NB4 (cell line): Measurements from ENCODE around the gene DHX30.

Experiments used
- DNase-seq: peaks from one replicate; pipeline ENCODE4 v3.0.0; 2010; ENCODE audit warnings: low read depth
- H3K4me3 ChIP-seq: one replicate; pipeline ENCODE4 v1.5.1; 2011; ENCODE audit warnings: mild to moderate bottlenecking, low read depth, low read length, moderate library complexity
- CTCF ChIP-seq: IDR thresholded peaks from one replicate; pipeline ENCODE4 v1.5.1; 2012; ENCODE audit warnings: low read depth, low read length
- MYC ChIP-seq: IDR thresholded peaks from 2 replicates; pipeline ENCODE4 v1.6.1; 2011; ENCODE audit warnings: low read depth, low read length
- POLR2A ChIP-seq: IDR thresholded peaks from 2 replicates; pipeline ENCODE4 v1.6.1; 2011; ENCODE audit warnings: mild to moderate bottlenecking; ENCODE audit not compliant: insufficient read length; ENCODE audit errors: extremely low read depth
- TF ChIP-seq, protein P1 (sequence below): IDR thresholded peaks from 2 replicates; pipeline ENCODE4 v1.6.1; 2011; ENCODE audit warnings: low read depth, low read length

Gene DHX30

DNA sequence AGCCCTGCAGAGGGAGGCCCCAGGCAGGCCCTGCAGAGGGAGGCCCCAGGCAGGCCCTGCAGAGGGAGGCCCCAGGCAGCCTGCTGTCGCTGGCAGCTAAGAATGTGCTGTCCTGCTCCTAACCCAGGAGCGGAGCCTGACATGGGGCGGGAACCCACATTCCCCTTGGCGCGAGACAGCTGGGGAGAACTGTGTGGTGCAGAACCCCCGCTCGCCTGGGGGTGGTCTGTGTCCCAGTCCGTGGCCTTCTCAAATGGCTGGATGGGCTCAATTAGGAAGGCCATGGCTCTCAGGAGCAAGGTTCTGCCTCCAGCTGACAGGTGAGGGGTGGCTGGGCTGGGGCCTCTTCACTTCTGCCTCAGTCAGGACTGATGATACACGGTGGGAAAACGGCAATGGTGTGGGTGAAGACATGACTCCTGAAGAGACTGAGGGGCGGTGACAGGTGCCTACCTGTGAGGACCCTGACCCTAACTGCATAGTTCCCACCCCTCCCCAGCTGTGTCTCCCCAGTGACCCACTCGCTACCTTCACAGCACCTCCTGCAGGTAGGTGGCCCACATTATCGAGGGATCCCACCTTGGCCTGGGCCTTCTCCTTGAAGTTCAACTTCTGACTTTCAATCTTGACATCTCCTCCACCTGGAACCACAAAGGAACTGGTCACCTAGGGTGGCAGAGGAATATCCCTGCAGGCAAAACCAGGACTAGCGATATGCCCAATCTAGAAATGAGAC is 52.0 kb downstream of the DHX30 start:
- no peak for DNase-seq
- TF ChIP-seq POLR2A (no peak), CTCF (no peak), MYC (no peak)
- TF ChIP-seq, protein P1, sequence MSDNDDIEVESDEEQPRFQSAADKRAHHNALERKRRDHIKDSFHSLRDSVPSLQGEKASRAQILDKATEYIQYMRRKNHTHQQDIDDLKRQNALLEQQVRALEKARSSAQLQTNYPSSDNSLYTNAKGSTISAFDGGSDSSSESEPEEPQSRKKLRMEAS, result no peak
- no peak overlapping the region for H3K4me3 ChIP-seq

GRCh38 chr3:47855461-47856383 is 52.8 kb downstream of the DHX30 start:
- H3K4me3 ChIP-seq, result no peak overlapping the region

GRCh38 chr3:47856669-47857068 is 53.7 kb downstream of the DHX30 start:
- H3K4me3 ChIP-seq, result no peak overlapping the region
- DNase-seq, result no peak

More at GRCh38 chr3:47855461-47856383, 52.8 kb downstream of the DHX30 start:
- DNase-seq, result no peak
- TF ChIP-seq MYC (no peak), CTCF (no peak), POLR2A (no peak)
- TF ChIP-seq, protein P1, result no peak

GRCh38 chr3:47857151-47857550 is 54.2 kb downstream of the DHX30 start:
- TF ChIP-seq, protein P1, result no peak
- DNase-seq, result no peak
- no peak overlapping the region for H3K4me3 ChIP-seq

More at GRCh38 chr3:47856669-47857068, 53.7 kb downstream of the DHX30 start:
- TF ChIP-seq, protein P1, result no peak
- TF ChIP-seq MYC (no peak), POLR2A (no peak), CTCF (no peak)

DNA sequence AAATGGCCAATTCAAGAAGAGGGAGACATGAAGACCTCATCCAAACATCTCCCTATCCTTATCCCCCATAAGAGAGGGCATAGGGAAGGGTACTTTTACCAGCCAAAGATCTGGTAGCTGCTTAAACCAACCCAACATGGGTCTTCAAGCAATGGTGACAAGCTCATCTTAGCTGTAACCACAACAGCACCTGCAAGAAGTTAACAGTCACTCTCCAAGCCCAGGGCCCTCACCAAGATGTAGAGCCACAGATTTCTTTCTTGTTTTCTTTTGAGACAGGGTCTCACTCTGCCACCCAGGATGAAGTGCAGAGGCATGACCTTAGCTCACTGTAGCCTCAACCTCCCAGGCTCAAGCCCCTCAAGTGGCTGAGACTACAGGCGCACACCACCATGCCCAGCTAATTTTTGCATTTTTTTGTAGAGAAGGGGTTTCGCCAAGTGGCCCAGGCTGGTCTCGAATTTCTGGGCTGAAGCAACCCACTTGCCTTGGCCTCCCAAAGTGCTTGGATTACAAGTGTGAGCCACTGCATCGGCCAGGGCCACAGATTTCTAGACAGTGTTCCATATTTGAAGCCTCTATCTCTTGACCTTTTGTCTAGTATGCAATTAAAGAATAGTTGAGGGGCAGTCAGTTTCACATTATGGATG is 57.1 kb downstream of the DHX30 start:
- DNase-seq, result no peak
- no peak overlapping the region for H3K4me3 ChIP-seq
- TF ChIP-seq, protein P1, result no peak
- TF ChIP-seq CTCF, result no peak
- TF ChIP-seq POLR2A, result no peak
- no peak for TF ChIP-seq MYC
